Measurements from ENCODE around the gene QSOX2.

DNA sequence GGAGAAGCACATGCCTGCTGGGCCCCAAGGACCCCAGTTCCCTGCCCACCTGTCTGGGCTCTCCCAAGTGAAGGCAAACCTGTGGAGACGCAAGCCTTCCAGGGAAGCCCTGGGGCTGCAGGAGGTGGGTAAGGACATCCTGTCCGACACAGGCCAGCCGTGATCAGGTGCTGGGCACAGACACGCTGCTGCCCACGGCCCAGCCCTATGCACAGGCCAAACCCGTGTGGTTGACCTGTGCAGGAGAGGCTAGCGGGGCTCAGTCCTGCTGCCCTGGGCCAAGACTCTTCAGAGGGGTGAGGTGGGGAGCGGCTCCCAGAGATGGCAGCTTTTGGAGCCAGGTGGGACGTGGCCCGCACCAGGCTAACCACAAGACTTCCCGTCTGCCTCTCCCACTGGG is 55.0 kb downstream of the QSOX2 start:
- TF ChIP-seq, protein P1, sequence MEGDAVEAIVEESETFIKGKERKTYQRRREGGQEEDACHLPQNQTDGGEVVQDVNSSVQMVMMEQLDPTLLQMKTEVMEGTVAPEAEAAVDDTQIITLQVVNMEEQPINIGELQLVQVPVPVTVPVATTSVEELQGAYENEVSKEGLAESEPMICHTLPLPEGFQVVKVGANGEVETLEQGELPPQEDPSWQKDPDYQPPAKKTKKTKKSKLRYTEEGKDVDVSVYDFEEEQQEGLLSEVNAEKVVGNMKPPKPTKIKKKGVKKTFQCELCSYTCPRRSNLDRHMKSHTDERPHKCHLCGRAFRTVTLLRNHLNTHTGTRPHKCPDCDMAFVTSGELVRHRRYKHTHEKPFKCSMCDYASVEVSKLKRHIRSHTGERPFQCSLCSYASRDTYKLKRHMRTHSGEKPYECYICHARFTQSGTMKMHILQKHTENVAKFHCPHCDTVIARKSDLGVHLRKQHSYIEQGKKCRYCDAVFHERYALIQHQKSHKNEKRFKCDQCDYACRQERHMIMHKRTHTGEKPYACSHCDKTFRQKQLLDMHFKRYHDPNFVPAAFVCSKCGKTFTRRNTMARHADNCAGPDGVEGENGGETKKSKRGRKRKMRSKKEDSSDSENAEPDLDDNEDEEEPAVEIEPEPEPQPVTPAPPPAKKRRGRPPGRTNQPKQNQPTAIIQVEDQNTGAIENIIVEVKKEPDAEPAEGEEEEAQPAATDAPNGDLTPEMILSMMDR (IDR thresholded peaks at IDR 0.05; ENCODE audit: low read depth, low read length, missing input control): no peak
- TF ChIP-seq SP1 (IDR thresholded peaks at IDR 0.05): no peak
- no peak for TF ChIP-seq RAD21 (IDR thresholded peaks at IDR 0.05)
- TF ChIP-seq, protein P2, sequence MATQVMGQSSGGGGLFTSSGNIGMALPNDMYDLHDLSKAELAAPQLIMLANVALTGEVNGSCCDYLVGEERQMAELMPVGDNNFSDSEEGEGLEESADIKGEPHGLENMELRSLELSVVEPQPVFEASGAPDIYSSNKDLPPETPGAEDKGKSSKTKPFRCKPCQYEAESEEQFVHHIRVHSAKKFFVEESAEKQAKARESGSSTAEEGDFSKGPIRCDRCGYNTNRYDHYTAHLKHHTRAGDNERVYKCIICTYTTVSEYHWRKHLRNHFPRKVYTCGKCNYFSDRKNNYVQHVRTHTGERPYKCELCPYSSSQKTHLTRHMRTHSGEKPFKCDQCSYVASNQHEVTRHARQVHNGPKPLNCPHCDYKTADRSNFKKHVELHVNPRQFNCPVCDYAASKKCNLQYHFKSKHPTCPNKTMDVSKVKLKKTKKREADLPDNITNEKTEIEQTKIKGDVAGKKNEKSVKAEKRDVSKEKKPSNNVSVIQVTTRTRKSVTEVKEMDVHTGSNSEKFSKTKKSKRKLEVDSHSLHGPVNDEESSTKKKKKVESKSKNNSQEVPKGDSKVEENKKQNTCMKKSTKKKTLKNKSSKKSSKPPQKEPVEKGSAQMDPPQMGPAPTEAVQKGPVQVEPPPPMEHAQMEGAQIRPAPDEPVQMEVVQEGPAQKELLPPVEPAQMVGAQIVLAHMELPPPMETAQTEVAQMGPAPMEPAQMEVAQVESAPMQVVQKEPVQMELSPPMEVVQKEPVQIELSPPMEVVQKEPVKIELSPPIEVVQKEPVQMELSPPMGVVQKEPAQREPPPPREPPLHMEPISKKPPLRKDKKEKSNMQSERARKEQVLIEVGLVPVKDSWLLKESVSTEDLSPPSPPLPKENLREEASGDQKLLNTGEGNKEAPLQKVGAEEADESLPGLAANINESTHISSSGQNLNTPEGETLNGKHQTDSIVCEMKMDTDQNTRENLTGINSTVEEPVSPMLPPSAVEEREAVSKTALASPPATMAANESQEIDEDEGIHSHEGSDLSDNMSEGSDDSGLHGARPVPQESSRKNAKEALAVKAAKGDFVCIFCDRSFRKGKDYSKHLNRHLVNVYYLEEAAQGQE (IDR thresholded peaks at IDR 0.05): no peak
- no peak for TF ChIP-seq HNF4A (conservative IDR thresholded peaks at IDR 0.05)
- no peak for TF ChIP-seq TAF1 (conservative IDR thresholded peaks at IDR 0.05)
- TF ChIP-seq FOXA1 (IDR thresholded peaks at IDR 0.05): no peak
- TF ChIP-seq, protein P3, sequence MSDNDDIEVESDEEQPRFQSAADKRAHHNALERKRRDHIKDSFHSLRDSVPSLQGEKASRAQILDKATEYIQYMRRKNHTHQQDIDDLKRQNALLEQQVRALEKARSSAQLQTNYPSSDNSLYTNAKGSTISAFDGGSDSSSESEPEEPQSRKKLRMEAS (IDR thresholded peaks at IDR 0.05): no peak
- no peak for TF ChIP-seq YY1 (IDR thresholded peaks at IDR 0.05)
- TF ChIP-seq NR2F2 (IDR thresholded peaks at IDR 0.05): no peak
- TF ChIP-seq, protein P4, sequence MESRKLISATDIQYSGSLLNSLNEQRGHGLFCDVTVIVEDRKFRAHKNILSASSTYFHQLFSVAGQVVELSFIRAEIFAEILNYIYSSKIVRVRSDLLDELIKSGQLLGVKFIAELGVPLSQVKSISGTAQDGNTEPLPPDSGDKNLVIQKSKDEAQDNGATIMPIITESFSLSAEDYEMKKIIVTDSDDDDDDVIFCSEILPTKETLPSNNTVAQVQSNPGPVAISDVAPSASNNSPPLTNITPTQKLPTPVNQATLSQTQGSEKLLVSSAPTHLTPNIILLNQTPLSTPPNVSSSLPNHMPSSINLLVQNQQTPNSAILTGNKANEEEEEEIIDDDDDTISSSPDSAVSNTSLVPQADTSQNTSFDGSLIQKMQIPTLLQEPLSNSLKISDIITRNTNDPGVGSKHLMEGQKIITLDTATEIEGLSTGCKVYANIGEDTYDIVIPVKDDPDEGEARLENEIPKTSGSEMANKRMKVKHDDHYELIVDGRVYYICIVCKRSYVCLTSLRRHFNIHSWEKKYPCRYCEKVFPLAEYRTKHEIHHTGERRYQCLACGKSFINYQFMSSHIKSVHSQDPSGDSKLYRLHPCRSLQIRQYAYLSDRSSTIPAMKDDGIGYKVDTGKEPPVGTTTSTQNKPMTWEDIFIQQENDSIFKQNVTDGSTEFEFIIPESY (IDR thresholded peaks at IDR 0.05): no peak

Data from liver (tissue), 3 donors.